ENCODE data around the gene TMEM234. TPM values are rescaled to one million over a fixed set of nuclear protein-coding genes. Genes with fewer than 3 reads are reported as not detected.

The TMEM234 gene
- total RNA-seq, 1 donor from 2014 or later: 49.2 TPM

DNA sequence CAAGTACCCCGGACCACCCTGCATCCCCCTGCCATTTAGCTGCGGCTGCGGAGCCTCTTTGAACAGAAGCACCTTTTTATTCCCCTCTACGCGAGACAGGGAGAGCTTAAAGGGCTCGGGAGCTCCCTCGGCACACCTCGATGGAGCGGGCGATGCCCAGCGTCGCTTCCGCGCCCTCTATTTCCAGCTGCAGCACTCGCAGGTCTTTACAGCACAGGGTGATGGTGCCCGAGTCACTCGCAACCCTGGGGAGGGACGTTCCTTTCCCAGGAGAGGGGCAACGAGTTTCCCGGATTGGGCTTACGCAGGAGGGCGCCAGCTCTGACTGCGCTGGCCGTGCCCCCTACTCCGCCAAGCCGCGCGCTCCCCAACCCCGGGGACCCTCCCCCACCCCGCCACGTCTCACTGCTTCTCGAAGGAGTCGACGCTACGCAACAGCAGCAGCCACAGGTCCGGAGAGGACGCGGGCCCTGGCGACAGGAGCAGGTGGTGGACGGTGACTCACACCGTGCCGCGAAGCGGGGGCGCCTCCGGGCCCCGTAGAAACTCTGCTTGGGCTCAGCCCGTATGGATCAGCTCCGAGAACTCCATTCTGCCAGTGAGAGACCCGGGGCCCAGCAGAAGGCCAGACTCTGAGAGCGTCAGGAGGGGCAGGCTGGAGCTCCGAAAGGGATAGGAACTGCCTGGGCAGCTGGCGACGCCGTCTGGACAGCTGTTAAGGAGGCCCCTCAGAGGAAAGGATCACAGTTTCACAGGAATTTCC is 19.0 kb upstream of the TMEM234 start:
- peak; percentile 39 for DNase-seq (ENCODE audit: low spot score, unreplicated experiment)

DNA sequence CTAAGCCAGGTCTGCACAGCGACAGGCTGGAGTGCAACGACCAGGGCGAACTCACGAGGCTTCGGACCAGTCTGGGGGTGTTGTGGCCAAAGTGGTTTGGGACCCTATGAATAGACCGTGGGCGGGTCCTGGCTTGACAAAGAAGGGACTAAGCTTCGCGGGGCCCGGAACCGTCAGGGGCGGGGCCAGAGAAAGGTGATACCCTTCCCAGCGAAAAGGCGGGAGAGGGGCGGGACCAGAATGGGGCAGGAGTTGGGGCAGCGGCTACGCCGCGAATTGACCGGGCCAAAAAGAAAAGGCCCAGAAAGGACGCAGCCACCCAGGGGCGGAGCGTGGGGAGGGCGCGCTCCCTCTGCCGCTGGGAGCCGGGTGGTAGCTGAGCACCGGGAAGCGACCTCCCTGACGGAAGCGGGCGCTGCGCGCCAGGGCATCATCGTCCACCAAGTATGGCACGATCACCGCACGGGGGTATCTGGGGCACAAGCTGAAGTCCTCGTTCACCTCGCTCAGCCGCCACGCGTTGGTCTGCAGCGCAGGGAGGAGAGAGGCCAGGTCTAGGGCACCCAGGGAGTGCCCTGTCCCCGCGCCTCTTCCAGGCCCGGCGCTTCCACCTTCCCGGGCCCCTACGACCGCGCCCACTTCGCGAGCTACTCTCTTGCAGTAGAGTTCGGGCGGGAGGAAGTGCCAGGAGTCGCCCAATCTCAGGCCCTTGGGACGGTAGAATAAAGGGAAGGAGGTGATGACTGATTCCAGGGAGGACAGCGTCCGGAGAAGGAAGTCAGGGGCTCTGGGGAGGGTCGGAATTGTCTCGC is 18.2 kb upstream of the TMEM234 start:
- DNase-seq (ENCODE audit: low spot score, unreplicated experiment): peak; percentile 84
- peaks cover 4% of the 10 kb centered on the region for H3K36me3 Mint-ChIP-seq (ENCODE audit: insufficient read depth)
- peak overlapping the region; percentile 93 for H3K27ac Mint-ChIP-seq
- peak overlapping the region; percentile 72 for H3K4me3 Mint-ChIP-seq (ENCODE audit: low read depth)
- H3K27me3 Mint-ChIP-seq: no peaks in the 10 kb centered on the region
- TF ChIP-seq, protein P1, sequence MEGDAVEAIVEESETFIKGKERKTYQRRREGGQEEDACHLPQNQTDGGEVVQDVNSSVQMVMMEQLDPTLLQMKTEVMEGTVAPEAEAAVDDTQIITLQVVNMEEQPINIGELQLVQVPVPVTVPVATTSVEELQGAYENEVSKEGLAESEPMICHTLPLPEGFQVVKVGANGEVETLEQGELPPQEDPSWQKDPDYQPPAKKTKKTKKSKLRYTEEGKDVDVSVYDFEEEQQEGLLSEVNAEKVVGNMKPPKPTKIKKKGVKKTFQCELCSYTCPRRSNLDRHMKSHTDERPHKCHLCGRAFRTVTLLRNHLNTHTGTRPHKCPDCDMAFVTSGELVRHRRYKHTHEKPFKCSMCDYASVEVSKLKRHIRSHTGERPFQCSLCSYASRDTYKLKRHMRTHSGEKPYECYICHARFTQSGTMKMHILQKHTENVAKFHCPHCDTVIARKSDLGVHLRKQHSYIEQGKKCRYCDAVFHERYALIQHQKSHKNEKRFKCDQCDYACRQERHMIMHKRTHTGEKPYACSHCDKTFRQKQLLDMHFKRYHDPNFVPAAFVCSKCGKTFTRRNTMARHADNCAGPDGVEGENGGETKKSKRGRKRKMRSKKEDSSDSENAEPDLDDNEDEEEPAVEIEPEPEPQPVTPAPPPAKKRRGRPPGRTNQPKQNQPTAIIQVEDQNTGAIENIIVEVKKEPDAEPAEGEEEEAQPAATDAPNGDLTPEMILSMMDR (IDR thresholded peaks at IDR 0.05; ENCODE audit: unreplicated experiment): peak; percentile 33
- peaks cover 14% of the 10 kb centered on the region for H3K4me1 Mint-ChIP-seq (ENCODE audit: low read depth)
- H3K9me3 Mint-ChIP-seq (ENCODE audit: low read depth): no peaks in the 10 kb centered on the region

More for the DNA sequence above, 19.0 kb upstream of the TMEM234 start:
- H3K27ac Mint-ChIP-seq: peak overlapping the region; percentile 93
- TF ChIP-seq, protein P1 (IDR thresholded peaks at IDR 0.05; ENCODE audit: unreplicated experiment): no peak
- peak overlapping the region; percentile 72 for H3K4me3 Mint-ChIP-seq (ENCODE audit: low read depth)
- no peaks in the 10 kb centered on the region for H3K27me3 Mint-ChIP-seq
- H3K9me3 Mint-ChIP-seq (ENCODE audit: low read depth): no peaks in the 10 kb centered on the region
- H3K36me3 Mint-ChIP-seq (ENCODE audit: insufficient read depth): peaks cover under 1% of the 10 kb centered on the region
- H3K4me1 Mint-ChIP-seq (ENCODE audit: low read depth): peaks cover 12% of the 10 kb centered on the region

DNA sequence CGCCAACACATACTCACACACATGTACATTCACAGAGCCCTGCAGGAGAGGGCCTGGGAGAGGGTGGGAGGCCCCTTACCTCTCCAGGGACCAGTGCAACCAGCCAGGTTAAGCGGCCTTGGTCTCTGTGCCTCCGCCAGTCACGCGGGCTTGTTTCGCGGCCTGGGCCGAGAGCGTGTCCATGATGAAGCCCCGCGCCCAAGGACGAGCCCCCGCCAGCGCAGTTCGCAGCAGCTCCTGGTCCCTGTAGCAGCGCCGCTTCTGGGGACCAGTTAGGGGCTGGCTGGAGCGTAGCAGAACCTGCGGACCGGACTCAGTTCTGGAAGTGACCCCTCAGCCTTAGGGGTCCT is 17.6 kb upstream of the TMEM234 start:
- H3K36me3 Mint-ChIP-seq (ENCODE audit: insufficient read depth): peaks cover 4% of the 10 kb centered on the region
- peak overlapping the region; percentile 91 for H3K27ac Mint-ChIP-seq

DNA sequence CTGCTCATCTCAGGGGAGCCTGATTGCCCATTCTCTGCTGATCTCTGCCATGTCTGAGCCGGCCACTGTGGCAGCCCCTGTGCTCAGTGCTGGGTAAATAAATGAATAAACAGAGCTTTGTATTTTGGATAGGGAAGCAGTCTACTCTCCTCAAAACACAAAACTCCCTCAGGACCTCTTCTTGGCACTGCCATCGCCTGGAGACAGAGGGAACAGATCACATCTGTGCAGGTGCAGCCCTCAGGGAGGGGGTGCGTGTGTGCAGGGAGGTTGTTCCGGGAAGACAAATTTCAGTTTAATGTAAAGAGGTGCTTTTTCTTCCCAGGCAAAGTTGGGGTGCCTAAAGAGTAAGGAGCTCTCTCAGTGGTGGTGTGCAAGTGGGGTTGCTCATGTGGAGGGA is 17.2 kb upstream of the TMEM234 start:
- H3K4me1 Mint-ChIP-seq (ENCODE audit: low read depth): peaks cover 14% of the 10 kb centered on the region
- TF ChIP-seq, protein P1 (IDR thresholded peaks at IDR 0.05; ENCODE audit: unreplicated experiment): no peak
- H3K27ac Mint-ChIP-seq: peak overlapping the region; percentile 91
- H3K36me3 Mint-ChIP-seq (ENCODE audit: insufficient read depth): peaks cover 4% of the 10 kb centered on the region
- no peaks in the 10 kb centered on the region for H3K27me3 Mint-ChIP-seq
- H3K4me3 Mint-ChIP-seq (ENCODE audit: low read depth): peak overlapping the region; percentile 72
- no peaks in the 10 kb centered on the region for H3K9me3 Mint-ChIP-seq (ENCODE audit: low read depth)
- DNase-seq (ENCODE audit: low spot score, unreplicated experiment): no peak

More for the DNA sequence above, 17.6 kb upstream of the TMEM234 start:
- H3K4me1 Mint-ChIP-seq (ENCODE audit: low read depth): peaks cover 14% of the 10 kb centered on the region
- H3K27me3 Mint-ChIP-seq: no peaks in the 10 kb centered on the region
- TF ChIP-seq, protein P1 (IDR thresholded peaks at IDR 0.05; ENCODE audit: unreplicated experiment): no peak
- H3K4me3 Mint-ChIP-seq (ENCODE audit: low read depth): peak overlapping the region; percentile 72
- no peaks in the 10 kb centered on the region for H3K9me3 Mint-ChIP-seq (ENCODE audit: low read depth)
- DNase-seq (ENCODE audit: low spot score, unreplicated experiment): peak; percentile 44

DNA sequence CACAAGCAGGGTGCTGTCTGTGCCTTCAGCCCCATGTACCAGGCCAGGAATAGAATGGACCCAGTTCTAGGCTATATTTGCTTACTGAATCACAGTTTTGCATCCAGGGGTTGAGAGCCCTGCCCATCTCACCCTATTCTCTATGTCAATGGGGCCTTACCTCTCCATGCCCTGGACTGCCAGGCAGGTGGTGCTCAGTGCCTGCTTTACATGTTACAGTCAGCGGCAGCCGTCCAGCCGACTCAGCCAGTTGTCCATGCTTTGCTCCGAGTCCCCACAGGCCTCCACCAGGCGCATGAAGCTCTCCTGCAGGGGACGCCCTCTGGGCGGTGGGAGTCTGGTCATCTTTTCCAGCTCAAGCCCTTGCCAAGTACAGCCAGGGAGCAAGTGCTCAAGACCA is 12.6 kb upstream of the TMEM234 start:
- Mint-ChIP-seq H3K27me3 (no peaks in the 10 kb centered on the region), H3K36me3 (ENCODE audit: insufficient read depth) (peaks cover 8% of the 10 kb centered on the region), H3K27ac (no peak overlapping the region), H3K4me3 (ENCODE audit: low read depth) (no peak overlapping the region), H3K9me3 (ENCODE audit: low read depth) (no peaks in the 10 kb centered on the region), H3K4me1 (ENCODE audit: low read depth) (peaks cover 9% of the 10 kb centered on the region)
- DNase-seq (ENCODE audit: low spot score, unreplicated experiment): no peak
- TF ChIP-seq, protein P1 (IDR thresholded peaks at IDR 0.05; ENCODE audit: unreplicated experiment): no peak
